ENCODE measurements around the gene OAT. TPM values are rescaled to one million over a fixed set of nuclear protein-coding genes. Genes with fewer than 3 reads are reported as not detected.

OAT gene
- total and polyA plus RNA-seq, 3 donors from 2014 or later: 110 to 129 (median 115) TPM

- intact Hi-C loops (cut with DNase I; ENCODE audit: low total_unique reads): no loop called here
- Histone ChIP-seq H3K36me3 (ENCODE audit: low read depth, missing control alignments) (no peaks in the 10 kb centered on the region), H3K27ac (no peak overlapping the region), H3K9me3 (no peaks in the 10 kb centered on the region), H3K4me3 (no peak overlapping the region), H3K4me1 (peaks cover 5% of the 10 kb centered on the region), H3K27me3 (no peaks in the 10 kb centered on the region)
- no peak for DNase-seq
- TF ChIP-seq POLR2A (IDR thresholded peaks at IDR 0.05) (no peak), CTCF (IDR thresholded peaks at IDR 0.05) (no peak)
- WGBS, 2 donors: 32 to 57% methylated on average over 1 of the region's 1 CpG
These were observed 40.7 kb upstream of the OAT start for GRCh38 chr10:124459395-124459794.

- no peak for DNase-seq
- H3K9me3 ChIP-seq: no peaks in the 10 kb centered on the region
- no peaks in the 10 kb centered on the region for H3K36me3 ChIP-seq (ENCODE audit: low read depth, missing control alignments)
- TF ChIP-seq CTCF (IDR thresholded peaks at IDR 0.05) (no peak), POLR2A (IDR thresholded peaks at IDR 0.05) (no peak)
- no peak overlapping the region for H3K4me3 ChIP-seq
- no peak overlapping the region for H3K27ac ChIP-seq
- no peaks in the 10 kb centered on the region for H3K4me1 ChIP-seq
- intact Hi-C loops (cut with DNase I; ENCODE audit: low total_unique reads): no loop called here
- 80 to 95% methylated on average over 2 of the region's 2 CpGs for WGBS, 2 donors
- no peaks in the 10 kb centered on the region for H3K27me3 ChIP-seq
These were observed 40.2 kb upstream of the OAT start for GRCh38 chr10:124458889-124459288.

- Histone ChIP-seq H3K27ac (no peak overlapping the region), H3K4me1 (no peaks in the 10 kb centered on the region), H3K4me3 (no peak overlapping the region), H3K36me3 (ENCODE audit: low read depth, missing control alignments) (no peaks in the 10 kb centered on the region), H3K9me3 (no peaks in the 10 kb centered on the region), H3K27me3 (no peaks in the 10 kb centered on the region)
- DNase-seq: no peak
- TF ChIP-seq CTCF (IDR thresholded peaks at IDR 0.05): no peak
- no peak for TF ChIP-seq POLR2A (IDR thresholded peaks at IDR 0.05)
- intact Hi-C loops (cut with DNase I; ENCODE audit: low total_unique reads): no loop called here
- 85 to 91% methylated on average over 4 of the region's 4 CpGs for WGBS, 2 donors
These were observed 39.8 kb upstream of the OAT start for GRCh38 chr10:124458473-124458872.

- 67 to 72% methylated on average over 7 of the region's 7 CpGs for WGBS, 2 donors
- no peaks in the 10 kb centered on the region for H3K9me3 ChIP-seq
- no peak for DNase-seq
- no peak overlapping the region for H3K27ac ChIP-seq
- H3K36me3 ChIP-seq (ENCODE audit: low read depth, missing control alignments): no peaks in the 10 kb centered on the region
- no peaks in the 10 kb centered on the region for H3K4me1 ChIP-seq
- H3K27me3 ChIP-seq: no peaks in the 10 kb centered on the region
- H3K4me3 ChIP-seq: no peak overlapping the region
- intact Hi-C loops (cut with DNase I; ENCODE audit: low total_unique reads): no loop called here
- TF ChIP-seq CTCF (IDR thresholded peaks at IDR 0.05) (no peak), POLR2A (IDR thresholded peaks at IDR 0.05) (no peak)
These were observed 36.7 kb upstream of the OAT start for GRCh38 chr10:124455441-124455840.

- H3K4me1 ChIP-seq: peaks cover 6% of the 10 kb centered on the region
- no peak for DNase-seq
- no peaks in the 10 kb centered on the region for H3K36me3 ChIP-seq (ENCODE audit: low read depth, missing control alignments)
- no peaks in the 10 kb centered on the region for H3K9me3 ChIP-seq
- no peak overlapping the region for H3K4me3 ChIP-seq
- TF ChIP-seq CTCF (IDR thresholded peaks at IDR 0.05) (no peak), POLR2A (IDR thresholded peaks at IDR 0.05) (no peak)
- peaks cover under 1% of the 10 kb centered on the region for H3K27me3 ChIP-seq
- H3K27ac ChIP-seq: no peak overlapping the region
- intact Hi-C loops (cut with DNase I; ENCODE audit: low total_unique reads): no loop called here
- whole genome bisulfite sequencing, 2 donors: 43 to 51% methylated on average over 8 of the region's 8 CpGs
These were observed 35.4 kb upstream of the OAT start for GRCh38 chr10:124453960-124454610.

Measured in testis (tissue), 3 donors.